ENCODE results near the gene BTNL2. TPM values are rescaled to one million over a fixed set of nuclear protein-coding genes. Genes with fewer than 3 reads are reported as not detected.

BTNL2 gene
- total RNA-seq, 4 donors from 2014 or later = 3.6 to 3.8 TPM; not detected in 2

- no peak for DNase-seq
- H3K9me3 ChIP-seq = no peaks in the 10 kb centered on the region
- TF ChIP-seq CTCF (IDR thresholded peaks at IDR 0.05) (no peak), POLR2A (IDR thresholded peaks at IDR 0.05) (no peak)
- no peaks in the 10 kb centered on the region for H3K36me3 ChIP-seq
- H3K27ac ChIP-seq = no peak overlapping the region
- no peaks in the 10 kb centered on the region for H3K4me1 ChIP-seq
- no peak overlapping the region for H3K4me3 ChIP-seq
- H3K27me3 ChIP-seq = no peaks in the 10 kb centered on the region
Observed at GRCh38 chr6:32402812-32403211, 4.2 kb downstream of the BTNL2 start.

GRCh38 chr6:32401284-32401963, 5.6 kb downstream of the BTNL2 start:
- Histone ChIP-seq H3K9me3 (no peaks in the 10 kb centered on the region), H3K4me3 (no peak overlapping the region), H3K36me3 (no peaks in the 10 kb centered on the region), H3K27ac (no peak overlapping the region), H3K4me1 (no peaks in the 10 kb centered on the region), H3K27me3 (no peaks in the 10 kb centered on the region)
- no peak for TF ChIP-seq CTCF (IDR thresholded peaks at IDR 0.05)
- no peak for TF ChIP-seq POLR2A (IDR thresholded peaks at IDR 0.05)
- no peak for DNase-seq

GRCh38 chr6:32397252-32397920, 9.6 kb downstream of the BTNL2 start:
- no peak overlapping the region for H3K4me3 ChIP-seq
- no peaks in the 10 kb centered on the region for H3K4me1 ChIP-seq
- no peaks in the 10 kb centered on the region for H3K27me3 ChIP-seq
- no peaks in the 10 kb centered on the region for H3K9me3 ChIP-seq
- H3K36me3 ChIP-seq = no peaks in the 10 kb centered on the region
- H3K27ac ChIP-seq = no peak overlapping the region
- DNase-seq = peak in 1 of 3 donors; percentile 25
- no peak for TF ChIP-seq POLR2A (IDR thresholded peaks at IDR 0.05)
- TF ChIP-seq CTCF (IDR thresholded peaks at IDR 0.05) = no peak

- DNase-seq = no peak
Observed at GRCh38 chr6:32396028-32396427, 11.0 kb downstream of the BTNL2 start.

GRCh38 chr6:32393665-32394420, 13.1 kb downstream of the BTNL2 start:
- H3K4me3 ChIP-seq = no peak overlapping the region
- H3K27ac ChIP-seq = peak overlapping the region in 1 of 4 donors; percentile 3
- no peaks in the 10 kb centered on the region for H3K27me3 ChIP-seq
- H3K4me1 ChIP-seq = no peaks in the 10 kb centered on the region
- no peak for DNase-seq
- no peaks in the 10 kb centered on the region for H3K36me3 ChIP-seq
- H3K9me3 ChIP-seq = no peaks in the 10 kb centered on the region
- TF ChIP-seq POLR2A (IDR thresholded peaks at IDR 0.05) (no peak), CTCF (IDR thresholded peaks at IDR 0.05) (no peak)

More at GRCh38 chr6:32396028-32396427, 11.0 kb downstream of the BTNL2 start:
- Histone ChIP-seq H3K27me3 (no peaks in the 10 kb centered on the region), H3K4me3 (no peak overlapping the region), H3K9me3 (no peaks in the 10 kb centered on the region), H3K36me3 (no peaks in the 10 kb centered on the region), H3K4me1 (no peaks in the 10 kb centered on the region), H3K27ac (no peak overlapping the region)
- TF ChIP-seq POLR2A (IDR thresholded peaks at IDR 0.05) (no peak), CTCF (IDR thresholded peaks at IDR 0.05) (no peak)
